SK-N-MC (cell line): ENCODE data around the gene GPR158.

Experiments
- EZH2 ChIP-seq: fragments of 200-600 bp; sonication (generic); IDR thresholded peaks from one replicate; pipeline ENCODE4 v1.6.1; 2017; ENCODE audit warnings: antibody characterized with exemption
- POLR2AphosphoS5 ChIP-seq: IDR thresholded peaks from 2 replicates; pipeline ENCODE4 v1.6.1; 2012; ENCODE audit warnings: mild to moderate bottlenecking, low read depth, low read length, borderline replicate concordance

DNA sequence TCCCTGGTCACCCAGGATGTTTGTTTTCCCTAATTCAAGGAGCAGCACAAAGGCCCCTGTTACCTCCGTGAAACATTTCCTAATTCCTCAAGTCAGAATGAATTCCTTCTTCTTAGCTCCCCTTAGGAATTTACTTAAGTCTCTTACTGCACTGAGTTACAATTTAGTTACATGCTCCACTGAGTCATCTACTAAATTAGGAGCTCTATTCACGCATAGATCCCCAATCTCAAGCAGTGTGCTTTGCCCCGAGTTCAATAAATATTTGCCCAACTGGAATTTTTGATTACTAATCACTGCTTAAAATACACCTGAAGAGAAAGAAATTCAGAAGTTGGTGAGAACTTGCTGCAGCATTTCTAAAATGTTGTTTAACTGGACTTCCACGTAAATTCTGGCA, 429.8 kb downstream of the GPR158 start:
- no peak for TF ChIP-seq POLR2AphosphoS5
- no peak for TF ChIP-seq EZH2
